Posterior vena cava (tissue), 2 donors: ENCODE data around the gene SERPINB1. TPM values are rescaled to one million over a fixed set of nuclear protein-coding genes. Genes with fewer than 3 reads are reported as not detected.
"Not testable (repeated sequence)": the region's sequence is repeated elsewhere in the genome, so short reads cannot be mapped to it uniquely, and the experiment has no call there.

ENCODE experiments used
- DNase-seq: peaks from one replicate; pipeline ENCODE4 v3.0.0-alpha.2; 2020; ENCODE audit warnings: low spot score
- intact Hi-C, 2 donors: fragments of 100-400 bp; cut with DNase I; formaldehyde crosslinking; loops; one replicate each; pipeline versions ENCODE4 v1.14.1 to v1.14.2; 2022 to 2023
- total RNA-seq, 2 donors: library from RNA; stranded (reverse); fragmentation: NEBNext Ultra II Directional; extraction: Animal tissue kit (Norgen Biotek cat#: 25700); gene quantifications; one replicate each; pipeline ENCODE4 v1.2.1, GENCODE V29; 2021
- donor health status: DM: yes; HTN: yes; CAD: no.
- donor health status: DM: yes; HTN: yes; CAD: no.

Gene SERPINB1
- total RNA-seq, 2 donors from 2014 or later: 30.8 to 44.0 TPM

DNA sequence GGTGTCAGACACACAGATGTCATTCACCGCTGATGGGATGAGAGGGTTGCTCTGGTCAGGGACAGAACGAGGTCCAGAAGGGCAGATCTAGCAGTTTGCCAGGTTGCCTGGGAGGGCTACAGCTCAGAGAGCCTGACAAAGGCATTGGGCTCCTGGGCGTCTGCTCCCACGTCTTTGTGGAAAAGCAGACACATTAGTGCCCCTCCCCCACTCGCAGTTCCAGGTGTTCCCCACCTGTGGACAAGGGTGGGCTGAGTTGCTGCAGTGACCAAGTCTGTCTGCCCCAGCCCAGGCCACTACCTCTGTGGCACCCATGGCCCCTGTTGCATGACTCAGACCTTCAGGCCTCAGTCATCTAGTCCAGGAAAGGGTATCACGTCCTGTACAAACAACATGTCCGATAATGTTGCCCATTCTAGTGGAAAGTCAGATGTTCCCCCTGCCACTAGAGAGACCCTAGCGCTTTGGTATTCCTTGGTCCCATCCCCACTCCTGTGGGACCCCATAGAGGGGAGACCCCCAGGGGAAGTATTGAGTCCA, 39.1 kb downstream of the SERPINB1 start:
- intact Hi-C loops: no loop called here
- no peak for DNase-seq

DNA sequence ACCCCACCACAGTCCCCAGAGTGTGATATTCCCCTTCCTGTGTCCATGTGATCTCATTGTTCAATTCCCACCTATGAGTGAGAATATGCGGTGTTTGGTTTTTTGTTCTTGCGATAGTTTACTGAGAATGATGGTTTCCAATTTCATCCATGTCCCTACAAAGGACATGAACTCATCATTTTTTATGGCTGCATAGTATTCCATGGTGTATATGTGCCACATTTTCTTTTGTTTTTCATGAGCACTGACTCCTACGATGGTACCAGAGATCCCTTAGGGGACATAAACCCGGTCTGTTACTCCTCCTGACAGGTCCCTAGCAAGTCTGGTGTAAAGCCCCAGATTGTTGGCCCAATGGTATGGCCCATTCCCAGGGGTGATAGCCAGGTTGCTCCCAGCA, 40.0 kb downstream of the SERPINB1 start:
- DNase-seq, intact Hi-C loops: not testable (repeated sequence)

DNA sequence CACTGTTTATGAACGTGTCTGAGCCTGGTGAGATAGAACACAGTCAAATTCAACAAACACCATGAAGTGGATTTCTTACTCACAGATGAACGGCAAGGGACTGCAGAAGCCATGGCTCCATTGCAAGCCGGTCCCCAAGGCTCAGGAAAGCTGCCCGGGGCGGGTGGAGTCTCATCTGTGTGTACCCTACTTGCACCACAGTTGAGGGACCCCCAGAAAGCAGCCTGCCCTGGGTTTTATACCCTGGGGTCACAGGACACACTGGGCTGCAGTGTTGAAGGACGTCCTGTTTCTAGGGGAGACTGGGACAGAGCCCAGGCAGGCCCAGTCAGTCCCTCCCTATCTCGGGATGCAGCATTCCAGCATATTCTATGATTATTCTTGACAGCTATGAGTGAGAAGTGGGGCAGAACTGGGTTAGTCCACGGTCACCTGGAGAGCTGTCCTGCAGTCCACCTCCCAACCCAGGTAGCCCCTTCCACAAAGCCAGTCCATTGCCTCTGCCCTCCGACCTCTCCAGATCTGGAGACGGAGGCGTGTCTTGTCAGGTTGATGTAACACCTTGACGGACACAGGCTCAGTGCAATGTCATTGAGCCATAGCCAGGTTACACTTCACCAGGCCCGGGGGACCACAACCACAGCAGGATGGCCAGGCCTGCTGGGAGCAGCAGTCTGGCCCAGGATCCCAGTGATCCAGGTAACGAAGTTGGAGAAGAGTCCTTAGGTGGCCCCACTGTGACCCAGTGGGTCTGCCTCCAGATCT, 40.9 kb downstream of the SERPINB1 start:
- intact Hi-C loops: no loop called here
- DNase-seq: no peak

DNA sequence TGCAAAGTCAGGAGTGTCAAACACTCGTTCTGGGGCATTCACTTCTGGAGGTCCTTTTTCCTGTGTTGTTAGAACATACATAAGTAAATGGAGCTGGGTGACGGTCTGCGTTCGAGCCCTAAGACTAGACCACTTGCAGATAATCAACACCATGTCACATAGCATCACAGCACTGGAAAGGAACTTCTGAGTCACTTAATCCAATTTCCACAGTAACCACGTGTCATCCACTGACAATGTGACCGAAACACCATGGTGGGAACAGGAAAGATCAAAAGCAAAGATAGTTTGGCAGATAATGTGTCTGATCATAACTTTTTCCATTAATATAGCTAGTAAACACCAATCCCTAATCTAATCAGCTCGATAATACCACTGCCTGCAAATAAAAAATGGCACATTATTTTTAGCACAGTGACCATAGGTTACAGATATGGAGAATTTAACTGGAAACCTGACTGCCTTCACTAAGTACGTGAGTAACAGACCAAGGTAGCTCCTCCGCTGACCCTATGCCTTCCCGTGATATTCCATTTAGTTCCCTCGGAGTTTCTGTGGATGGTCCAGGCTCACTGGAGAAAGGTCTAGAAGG, 41.6 kb downstream of the SERPINB1 start:
- no peak for DNase-seq
- intact Hi-C loops: loop anchor here in 1 of 2 donors (10.0 kb wide), 2 partner anchors 45 to 135 kb away; partner anchors contain the start of gene SERPINB1

DNA sequence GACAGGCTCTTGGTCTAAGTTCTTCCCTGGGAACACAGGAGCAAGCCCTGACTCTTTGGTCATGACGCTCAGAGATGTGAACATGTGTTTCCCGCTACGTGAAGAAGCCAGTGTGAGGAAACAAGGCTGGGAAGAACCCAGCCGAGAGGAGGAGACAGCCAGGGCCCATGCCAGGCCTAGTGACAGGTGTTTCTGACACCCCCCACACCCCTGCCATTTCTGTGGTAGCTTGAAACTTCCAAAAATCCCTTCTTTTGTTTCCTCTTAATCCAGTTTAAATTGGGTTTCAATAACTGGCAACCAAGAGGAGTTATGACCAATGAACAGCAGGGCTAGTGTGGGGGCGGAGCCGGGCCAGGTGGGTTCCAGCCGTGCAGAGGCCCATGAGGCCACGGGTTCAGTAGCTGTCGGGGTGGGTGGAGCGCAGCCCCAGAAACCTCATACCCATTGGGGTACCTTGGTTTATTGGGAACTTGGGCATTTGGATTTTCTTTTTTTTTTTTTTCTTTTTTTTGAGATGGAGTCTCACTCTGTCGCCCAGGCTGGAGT, 43.0 kb downstream of the SERPINB1 start:
- no peak for DNase-seq
- intact Hi-C loops: loop anchor here in 1 of 2 donors (10.0 kb wide), 2 partner anchors 46 to 136 kb away; partner anchors contain the start of gene SERPINB1

DNA sequence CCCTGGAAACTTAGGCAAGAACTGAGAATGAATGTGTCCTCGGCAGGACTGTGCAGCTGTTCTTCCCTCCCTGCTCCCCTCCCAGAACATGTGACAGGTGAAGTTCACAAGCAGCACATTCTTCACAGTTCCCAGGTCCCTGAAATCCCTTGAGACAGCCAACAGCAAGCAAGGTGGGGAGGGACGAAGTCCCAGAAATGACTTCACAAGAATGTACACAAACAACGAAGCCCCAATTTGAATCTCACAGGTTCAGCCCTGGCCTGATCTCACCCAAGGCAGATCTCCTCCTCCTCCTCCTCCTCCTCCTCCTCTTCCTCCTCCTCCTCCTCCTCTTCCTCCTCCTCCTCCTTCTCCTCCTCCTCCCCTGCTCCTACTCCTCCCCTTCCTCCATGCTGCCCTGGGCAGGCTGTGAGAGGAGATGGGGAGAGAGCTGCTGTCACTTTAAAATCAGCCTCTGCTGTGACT, 44.1 kb downstream of the SERPINB1 start:
- DNase-seq: no peak
- intact Hi-C loops: loop anchor here in 1 of 2 donors (10.0 kb wide), 2 partner anchors 47 to 137 kb away; partner anchors contain the start of gene SERPINB1

DNA sequence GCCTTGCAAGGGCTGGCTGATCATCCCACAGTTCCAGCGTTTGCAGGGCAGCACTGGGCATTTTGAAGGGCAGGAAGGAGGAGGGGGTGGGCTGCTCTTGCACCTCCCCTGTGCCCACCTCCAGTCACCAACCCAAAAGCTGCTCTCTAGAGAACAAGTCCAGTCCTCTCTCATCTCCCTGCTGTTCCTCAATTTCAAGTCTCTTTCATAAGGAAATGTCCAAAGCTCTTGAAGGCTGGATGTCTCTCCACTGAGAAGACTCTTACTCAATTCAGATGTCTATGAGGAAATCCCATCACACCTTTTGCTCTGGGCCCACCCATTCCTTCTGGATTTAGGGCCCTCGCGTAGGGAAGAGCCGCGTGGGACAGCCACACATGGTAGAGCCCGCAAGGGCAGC, 44.8 kb downstream of the SERPINB1 start:
- intact Hi-C loops: loop anchor here in 1 of 2 donors (10.0 kb wide), 2 partner anchors 48 to 138 kb away; partner anchors contain the start of gene SERPINB1

DNA sequence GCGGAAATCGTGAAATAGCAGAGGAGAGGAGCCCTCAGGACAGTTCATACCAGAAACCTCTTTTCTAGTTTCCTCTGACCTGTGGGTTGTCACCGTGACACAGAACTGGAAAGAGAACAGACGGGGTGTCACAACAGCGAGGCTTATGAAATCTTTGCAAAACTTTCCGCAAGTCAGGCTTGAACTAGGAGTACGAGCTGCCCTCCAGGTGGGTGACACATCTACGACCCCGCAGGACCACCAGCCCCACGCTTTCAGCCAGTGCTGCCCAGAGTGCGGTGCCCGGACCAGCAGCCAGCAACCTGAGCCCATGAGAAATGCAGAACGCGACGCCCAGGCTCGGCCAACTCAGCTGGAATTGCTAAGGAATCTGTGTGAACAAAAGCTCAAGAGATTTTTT, 45.7 kb downstream of the SERPINB1 start:
- intact Hi-C loops: loop anchor here in 1 of 2 donors (10.0 kb wide), 2 partner anchors 49 to 139 kb away; partner anchors contain the start of gene SERPINB1
- DNase-seq: no peak

More for the DNA sequence above, 44.8 kb downstream of the SERPINB1 start:
- no peak for DNase-seq

DNA sequence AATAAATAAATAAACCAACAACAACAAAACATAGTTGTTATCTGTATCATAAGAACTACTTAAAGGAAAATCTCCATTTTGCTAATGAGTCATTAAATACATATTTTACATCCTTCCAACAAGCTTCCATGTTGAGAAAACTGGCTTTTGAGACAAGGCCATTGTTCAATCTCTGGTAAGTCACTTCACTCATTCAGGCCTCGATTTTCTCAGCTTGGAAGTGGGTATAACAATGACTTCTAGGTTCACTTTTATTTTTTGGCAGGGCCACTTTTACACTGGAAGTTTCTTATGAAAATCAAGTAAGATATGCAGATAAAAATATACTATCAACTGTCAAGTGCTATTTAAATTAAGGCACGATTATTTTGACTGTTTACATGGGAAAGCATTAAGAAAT, 46.5 kb downstream of the SERPINB1 start:
- intact Hi-C loops: loop anchor here in 1 of 2 donors (10.0 kb wide), 2 partner anchors 50 to 140 kb away; partner anchors contain the start of gene SERPINB1
- DNase-seq: no peak

DNA sequence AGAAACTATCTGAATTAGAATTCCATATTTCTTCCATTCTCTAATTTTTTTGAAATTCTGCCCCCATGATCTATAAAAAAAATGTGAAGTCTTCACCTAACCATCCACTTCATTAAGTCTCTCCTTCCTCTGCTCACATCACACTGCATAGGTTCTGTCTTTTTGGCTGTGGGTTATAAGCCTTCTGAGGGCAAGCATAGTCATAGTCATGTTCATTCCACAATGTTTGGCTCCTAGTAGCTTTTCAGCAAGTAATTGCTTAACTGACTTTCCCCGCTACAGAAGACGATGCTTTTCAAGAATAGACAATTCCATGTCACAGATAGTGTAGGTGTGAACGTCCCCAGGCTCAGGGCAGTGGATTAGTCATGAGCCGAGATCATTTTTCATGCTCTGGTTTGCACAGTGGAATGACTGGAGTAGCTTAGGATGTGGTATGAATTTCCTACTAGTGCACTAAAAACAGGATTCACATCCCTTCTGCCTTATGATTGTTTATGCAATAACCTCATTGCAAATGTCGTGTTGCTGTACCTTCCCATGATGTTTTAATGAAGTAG, 47.4 kb downstream of the SERPINB1 start:
- DNase-seq: no peak
- intact Hi-C loops: loop anchor here in 1 of 2 donors (10.0 kb wide), 2 partner anchors 51 to 141 kb away; partner anchors contain the start of gene SERPINB1

DNA sequence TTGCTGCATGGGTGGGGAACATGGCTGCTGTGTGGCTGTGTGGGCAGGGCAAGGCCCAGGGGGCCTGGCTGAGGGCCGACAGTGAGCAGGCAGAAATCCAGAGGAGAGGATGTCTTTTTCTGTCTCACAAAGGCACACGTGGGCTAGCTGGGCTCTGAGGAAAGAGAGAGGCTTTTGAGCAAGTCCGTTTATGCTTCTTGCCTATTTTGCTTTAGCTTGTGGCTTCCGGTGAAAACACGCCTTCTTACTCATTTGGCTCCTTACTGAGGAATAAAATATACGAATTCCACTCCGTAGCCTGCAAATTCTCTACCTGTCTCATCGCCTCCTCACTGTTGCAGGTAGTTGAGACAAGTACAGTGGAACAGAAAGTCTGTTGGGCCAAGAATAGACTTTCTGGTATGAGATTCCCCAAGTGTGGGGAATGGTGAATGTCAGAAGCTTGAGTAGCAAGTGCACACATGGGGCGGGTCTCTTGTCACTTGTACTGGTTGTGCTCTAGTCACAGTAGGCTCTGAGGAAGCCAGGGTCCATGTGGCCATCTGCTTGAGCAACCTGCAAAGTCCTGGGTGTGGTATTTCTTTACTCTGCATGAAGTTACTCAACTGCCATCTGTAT, 48.0 kb downstream of the SERPINB1 start:
- intact Hi-C loops: loop anchor here in 1 of 2 donors (10.0 kb wide), 2 partner anchors 51 to 141 kb away; partner anchors contain the start of gene SERPINB1
- DNase-seq: no peak

DNA sequence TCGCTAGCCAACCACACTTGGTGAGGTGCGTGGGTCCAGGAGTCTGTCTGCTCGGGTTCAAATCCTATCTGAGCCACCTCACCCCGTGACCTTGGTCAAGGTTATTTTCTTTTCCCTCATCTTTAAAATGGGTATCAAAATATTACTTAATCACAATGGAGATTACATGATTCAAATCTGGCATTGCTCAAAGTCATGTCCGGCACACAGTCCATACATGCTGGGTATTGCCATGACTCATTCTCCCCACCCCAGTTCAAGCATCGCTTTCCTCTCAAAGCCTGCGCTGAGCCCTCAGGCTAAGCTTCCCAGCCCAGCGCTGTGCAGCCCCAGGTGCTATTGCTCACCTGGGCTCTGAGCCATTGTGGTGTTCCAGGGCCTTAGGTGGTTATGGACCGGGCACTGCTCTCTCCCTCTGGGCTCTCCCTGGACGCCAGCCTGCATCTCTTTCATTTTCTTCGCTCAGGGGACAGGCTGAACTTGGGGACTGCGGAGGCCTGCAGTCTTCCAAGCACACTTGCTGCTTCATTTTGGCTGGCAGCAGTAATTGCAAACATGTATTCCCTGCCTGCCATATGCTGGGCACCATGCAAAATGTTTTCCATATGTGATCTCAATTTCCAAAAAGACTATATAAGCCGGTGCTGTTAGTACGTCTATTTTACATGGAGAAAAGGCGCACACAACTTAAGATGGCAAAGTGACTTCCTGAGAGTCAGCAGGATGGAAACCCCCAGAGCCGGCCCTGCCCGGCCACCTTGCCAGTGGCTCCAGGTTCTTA, 49.1 kb downstream of the SERPINB1 start:
- no peak for DNase-seq
- intact Hi-C loops: loop anchor here in 1 of 2 donors (10.0 kb wide), 2 partner anchors 52 to 142 kb away; partner anchors contain the start of gene SERPINB1

DNA sequence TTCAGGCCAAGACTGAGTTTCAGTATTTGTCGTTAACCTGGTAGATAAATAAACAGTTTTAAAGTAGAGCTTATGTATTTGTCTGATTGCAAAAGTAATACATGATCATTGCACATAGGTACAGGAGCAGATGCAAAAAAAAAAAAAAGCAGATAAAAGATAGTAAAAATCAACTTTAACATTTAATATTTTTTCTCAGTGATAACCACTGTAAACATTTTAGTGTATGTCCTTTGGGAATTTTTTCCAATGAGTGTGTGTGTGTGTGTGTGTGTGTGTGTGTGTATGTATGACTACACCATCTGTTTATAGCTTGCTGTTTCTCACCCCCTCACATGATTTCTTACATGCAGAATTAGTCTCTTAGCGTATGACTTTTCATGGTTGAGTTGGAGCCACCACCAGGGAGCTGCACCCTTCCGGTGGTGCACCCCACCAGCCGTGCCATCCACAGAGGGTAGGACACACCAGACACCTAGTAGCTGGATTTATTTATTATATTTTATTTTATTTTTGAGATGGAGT, 50.2 kb downstream of the SERPINB1 start:
- intact Hi-C loops: loop anchor here in 1 of 2 donors (10.0 kb wide), 2 partner anchors 53 to 143 kb away; partner anchors contain the start of gene SERPINB1

DNA sequence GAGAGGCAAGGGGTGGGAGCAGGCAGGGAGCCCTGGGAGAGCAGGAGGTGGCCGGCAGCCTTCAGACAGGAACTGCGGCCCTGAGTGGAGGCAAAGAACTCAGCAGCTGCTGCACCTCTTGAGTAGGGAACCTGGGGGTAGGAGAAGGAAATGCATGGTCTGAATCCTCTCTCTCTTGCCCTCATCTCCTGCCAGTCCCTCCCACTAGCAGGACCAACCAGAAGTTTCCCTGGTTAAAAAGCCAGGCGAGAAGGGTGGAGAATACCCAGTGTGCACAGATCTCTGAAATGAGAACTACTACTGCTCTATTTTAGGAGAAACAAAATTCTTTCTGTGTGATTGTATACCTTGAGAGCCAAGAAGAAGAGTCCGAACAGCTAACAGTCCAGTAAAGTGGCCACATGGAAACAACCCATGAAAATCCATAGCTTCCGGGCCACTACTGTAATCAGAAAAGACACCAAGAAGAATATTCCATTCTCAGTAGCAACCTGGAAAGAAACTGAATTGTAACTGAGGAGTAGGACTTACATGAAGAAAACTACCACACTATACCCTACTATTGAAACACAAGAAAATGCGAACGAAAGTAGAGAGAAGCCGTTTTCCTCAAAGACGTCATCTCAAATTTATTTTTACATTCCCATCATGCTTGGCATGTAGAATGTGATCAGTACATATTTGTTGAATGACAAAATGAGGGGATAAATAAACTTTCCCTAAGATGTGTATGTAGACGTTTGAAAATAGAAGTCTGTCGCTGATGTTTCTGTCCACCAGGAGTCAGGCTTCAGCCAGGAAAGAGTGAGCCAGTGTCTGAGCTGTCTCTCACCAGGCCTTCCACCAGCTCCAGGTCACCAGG, 50.8 kb downstream of the SERPINB1 start:
- intact Hi-C loops: loop anchor here in 1 of 2 donors (10.0 kb wide), 2 partner anchors 54 to 144 kb away; partner anchors contain the start of gene SERPINB1
- no peak for DNase-seq

More for the DNA sequence above, 50.2 kb downstream of the SERPINB1 start:
- no peak for DNase-seq

DNA sequence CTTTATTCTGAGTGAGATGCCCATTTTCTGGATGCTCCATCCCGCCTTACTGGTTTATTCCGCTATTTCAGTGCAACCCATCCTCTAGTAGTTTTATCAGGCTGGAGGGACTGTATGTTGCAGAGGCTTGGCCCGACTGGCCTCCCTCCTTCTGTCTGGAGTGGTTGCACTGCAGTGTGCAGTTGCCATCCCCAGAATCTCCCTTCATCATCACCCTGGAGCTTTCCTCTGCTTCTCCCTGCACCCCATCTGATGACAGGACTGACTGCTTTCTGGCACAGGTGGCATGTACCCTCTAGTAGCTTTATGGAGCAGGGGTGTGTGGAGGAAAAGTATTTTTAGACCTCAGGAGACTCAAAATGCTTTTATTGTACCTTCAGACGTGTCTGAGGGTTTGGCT, 55.4 kb downstream of the SERPINB1 start:
- DNase-seq: no peak
- intact Hi-C loops: no loop called here

DNA sequence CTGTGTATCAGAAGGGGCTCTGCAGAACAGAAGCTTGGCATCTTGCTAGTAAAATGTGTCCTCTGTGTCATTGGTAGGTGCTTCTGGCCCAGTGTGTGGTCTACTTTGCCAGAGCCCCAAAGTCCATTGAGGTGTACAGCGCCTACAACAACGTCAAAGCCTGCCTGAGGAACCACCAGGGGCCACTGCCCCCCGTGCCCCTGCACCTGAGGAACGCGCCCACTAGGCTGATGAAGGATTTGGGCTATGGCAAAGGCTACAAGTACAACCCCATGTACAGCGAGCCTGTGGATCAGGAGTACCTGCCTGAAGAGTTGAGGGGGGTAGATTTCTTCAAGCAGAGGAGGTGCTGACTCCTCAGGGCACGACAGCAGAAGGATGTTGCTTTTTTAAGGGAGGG, 56.7 kb downstream of the SERPINB1 start:
- intact Hi-C loops: no loop called here
- DNase-seq: no peak

DNA sequence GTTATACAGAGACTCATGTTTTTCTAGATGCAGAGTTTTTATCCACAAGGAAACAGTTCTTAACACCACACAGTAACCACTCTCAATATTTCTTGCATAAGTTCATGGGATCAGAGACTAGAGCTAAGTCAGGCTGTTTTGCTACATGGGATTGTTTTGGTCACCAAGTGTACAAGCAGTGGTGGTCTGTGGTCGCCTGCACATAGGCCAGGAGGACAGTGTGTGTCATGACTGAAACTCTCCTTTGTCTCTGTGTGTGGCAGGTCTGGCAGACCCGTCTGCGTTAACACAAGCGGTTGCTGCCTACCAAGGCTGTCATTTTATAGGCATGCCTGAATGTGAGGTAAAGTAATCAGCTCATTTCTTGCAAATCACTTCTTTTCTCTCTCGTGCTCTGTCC, 57.6 kb downstream of the SERPINB1 start:
- no peak for DNase-seq
- intact Hi-C loops: no loop called here
